Ovary (tissue), 9 donors: Measurements from ENCODE around the gene POLD2. TPM values are rescaled to one million over a fixed set of nuclear protein-coding genes. Genes with fewer than 3 reads are reported as not detected.

Experiments
- DNase-seq, 5 donors: peaks; one replicate each; pipeline ENCODE4 v3.0.0-alpha.2; 2019 to 2020
- H3K27ac ChIP-seq, 2 donors: fragments of 200-600 bp; one replicate each; pipeline versions ENCODE4 v1.5.1 to v1.8.0; 2019 to 2022
- H3K27me3 ChIP-seq: fragments of 200-600 bp; one replicate; pipeline ENCODE4 v1.8.0; 2022
- H3K36me3 ChIP-seq: fragments of 200-600 bp; sonication (generic); one replicate; pipeline ENCODE4 v1.5.1; 2019
- H3K4me1 ChIP-seq: one replicate; pipeline ENCODE4 v1.8.1; 2013; ENCODE audit warnings: mild to moderate bottlenecking, moderate library complexity; ENCODE audit not compliant: insufficient read depth
- H3K4me3 ChIP-seq: fragments of 200-600 bp; sonication (generic); one replicate; pipeline ENCODE4 v1.5.1; 2017
- H3K9me3 ChIP-seq, 2 donors: fragments of 200-600 bp in 1 of 2; sonication (generic) in 1 of 2; one replicate each; pipeline versions ENCODE4 v1.5.1 to v1.8.1; 2013 to 2019; ENCODE audit warnings: mild to moderate bottlenecking in 1 of 2, moderate library complexity in 1 of 2
- CTCF ChIP-seq, 3 donors: fragments of 450-650 bp in 2 of 3; fragments of 200-600 bp in 1 of 3; IDR thresholded peaks; one replicate each; pipeline versions ENCODE4 v1.5.1 to v1.8.0; 2016 to 2022; ENCODE audit warnings: antibody characterized with exemption in 3 of 3, mild to moderate bottlenecking in 1 of 3
- EP300 ChIP-seq: sonication (generic); formaldehyde crosslinking; IDR thresholded peaks from one replicate; pipeline ENCODE4 v1.6.1; 2017; ENCODE audit warnings: antibody characterized with exemption
- POLR2A ChIP-seq: fragments of 450-650 bp; IDR thresholded peaks from one replicate; pipeline ENCODE4 v1.6.1; 2017; ENCODE audit warnings: antibody characterized with exemption, mild to moderate bottlenecking, moderate library complexity
- WGBS, 3 donors: extraction: QIAGEN DNeasy Blood & Tissue Kit in 1 of 3; methylation state at CpG; one replicate each; pipeline versions ENCODE4 v1.1.5 to v1.1.7; 2013 to 2017; 5-methylcytosine and 5-hydroxymethylcytosine counted together
- intact Hi-C, 4 donors: fragments of 100-400 bp; cut with DNase I; formaldehyde crosslinking; loops; one replicate each; pipeline versions ENCODE4 v1.11.0 to v1.15.1; 2022 to 2023
- polyA plus RNA-seq, 2 donors: library from polyadenylated mRNA; stranded (reverse); fragments of 200-250 nt in 1 of 2; fragments of 350-450 nt in 1 of 2; fragmentation: Illumina TruSeq in 1 of 2; extraction: RNeasy Lipid Tissue Mini Kit (QIAGEN cat#74804) in 1 of 2; gene quantifications; one replicate each; pipeline ENCODE4 v1.2.3, GENCODE V29; 2013 to 2014
- total RNA-seq, 7 donors: library from RNA; depleted of rRNA in 2 of 7; stranded (reverse); fragments of >200 nt in 2 of 7; fragmentation: NEBNext Ultra II Directional in 3 of 7; extraction: Animal tissue kit (Norgen Biotek cat#: 25700) in 3 of 7; gene quantifications; one replicate each; pipeline versions ENCODE4 v1.1.0 to v1.2.4, GENCODE V29; 2016 to 2023
- donor health status: DM: no; HTN: no; CAD: no; lungs with moderate emphysema.
- donor health status: DM: no; HTN: no; CAD: no.
- donor health status: Bipolar disorder and iron deficiency.
- donor health status: DM: yes; HTN: yes; CAD: no.
- donor health status: DM: no; HTN: no; CAD: no.
- donor health status: DM: yes; HTN: yes; CAD: no.

The POLD2 gene
- total and polyA plus RNA-seq, 9 donors, result 35.3 to 118 (median 73.5) TPM

GRCh38 chr7:44094365-44094764, 29.0 kb downstream of the POLD2 start:
- no peak for DNase-seq
- 5 to 11% (median 8%) methylated on average over 2 of the region's 2 CpGs for WGBS, 3 donors

GRCh38 chr7:44093102-44093641, 30.2 kb downstream of the POLD2 start:
- no peaks in the 10 kb centered on the region for H3K9me3 ChIP-seq
- H3K36me3 ChIP-seq, result no peaks in the 10 kb centered on the region
- 86 to 89% (median 88%) methylated on average over 6 of the region's 6 CpGs for WGBS, 3 donors
- no peak for TF ChIP-seq EP300
- no peak for TF ChIP-seq CTCF (IDR thresholded peaks at IDR 0.05)
- TF ChIP-seq POLR2A, result no peak
- H3K4me3 ChIP-seq, result no peak overlapping the region
- H3K27me3 ChIP-seq, result no peaks in the 10 kb centered on the region
- DNase-seq, result no peak
- intact Hi-C loops, result no loop called here
- H3K27ac ChIP-seq, result no peak overlapping the region
- peaks cover 24% of the 10 kb centered on the region for H3K4me1 ChIP-seq

More at GRCh38 chr7:44094365-44094764, 29.0 kb downstream of the POLD2 start:
- Histone ChIP-seq H3K27ac (peak overlapping the region in 1 of 2 donors; percentile 38), H3K9me3 (no peaks in the 10 kb centered on the region), H3K4me1 (peaks cover 18% of the 10 kb centered on the region), H3K4me3 (no peak overlapping the region), H3K36me3 (no peaks in the 10 kb centered on the region), H3K27me3 (no peaks in the 10 kb centered on the region)
- intact Hi-C loops, result no loop called here
- TF ChIP-seq CTCF (IDR thresholded peaks at IDR 0.05) (no peak), EP300 (no peak), POLR2A (no peak)

- TF ChIP-seq EP300, result no peak
- no peak for TF ChIP-seq POLR2A
- no peak for TF ChIP-seq CTCF (IDR thresholded peaks at IDR 0.05)
- H3K4me1 ChIP-seq, result peaks cover 24% of the 10 kb centered on the region
- 5 to 8% (median 6%) methylated on average over 20 of the region's 20 CpGs for WGBS, 3 donors
- intact Hi-C loops, result no loop called here
- no peaks in the 10 kb centered on the region for H3K36me3 ChIP-seq
- DNase-seq, result peak; percentile 80 to 90 (median 86)
- H3K4me3 ChIP-seq, result no peak overlapping the region
- H3K27ac ChIP-seq, result peak overlapping the region; percentile 80 to 92
- H3K27me3 ChIP-seq, result no peaks in the 10 kb centered on the region
- H3K9me3 ChIP-seq, result no peaks in the 10 kb centered on the region
These were observed 35.2 kb downstream of the POLD2 start for GRCh38 chr7:44087911-44088838.

GRCh38 chr7:44086627-44087026, 36.7 kb downstream of the POLD2 start:
- intact Hi-C loops, result no loop called here
- no peaks in the 10 kb centered on the region for H3K36me3 ChIP-seq
- no peak overlapping the region for H3K4me3 ChIP-seq
- DNase-seq, result no peak
- no peaks in the 10 kb centered on the region for H3K9me3 ChIP-seq
- no peaks in the 10 kb centered on the region for H3K27me3 ChIP-seq
- 93 to 99% (median 94%) methylated on average over 3 of the region's 3 CpGs for WGBS, 3 donors
- peaks cover 24% of the 10 kb centered on the region for H3K4me1 ChIP-seq
- peak overlapping the region; percentile 60 to 92 for H3K27ac ChIP-seq
- TF ChIP-seq EP300 (no peak), POLR2A (no peak), CTCF (IDR thresholded peaks at IDR 0.05) (no peak)
